Bronchial epithelial cell (primary cell): ENCODE data around the gene OR8B12. TPM values are rescaled to one million over a fixed set of nuclear protein-coding genes. Genes with fewer than 3 reads are reported as not detected.
"Not testable (repeated sequence)": the region's sequence is repeated elsewhere in the genome, so short reads cannot be mapped to it uniquely, and the experiment has no call there.

Experiments used
- DNase-seq: peaks from one replicate; pipeline ENCODE4 v3.0.0-alpha.2; 2010; ENCODE audit warnings: low read depth
- FAIRE-seq: peaks from 2 replicates; lab custom pipeline; 2011; peaks lifted over from hg19 to GRCh38; lab: Jason Lieb, UNC
- H3K27me3 ChIP-seq: 2 replicates; pipeline ENCODE4 v1.5.1; 2011; ENCODE audit warnings: low read length; ENCODE audit not compliant: control insufficient read depth, insufficient read depth
- H3K36me3 ChIP-seq: 2 replicates; pipeline ENCODE4 v1.5.1; 2011; ENCODE audit warnings: low read length; ENCODE audit not compliant: control insufficient read depth, insufficient read depth
- H3K4me3 ChIP-seq: 2 replicates; pipeline ENCODE4 v1.5.1; 2011; ENCODE audit warnings: mild to moderate bottlenecking, low read depth, low read length, control low read depth
- CTCF ChIP-seq: IDR thresholded peaks from 2 replicates; pipeline ENCODE4 v1.5.1; 2011; ENCODE audit warnings: mild to moderate bottlenecking, moderate library complexity, low read length, control low read depth, inconsistent platforms; ENCODE audit not compliant: insufficient read depth, severe bottlenecking
- total RNA-seq: library from RNA; depleted of rRNA; stranded (reverse); fragments of >200 nt; gene quantifications from 2 replicates; pipeline ENCODE4 v1.2.1, GENCODE V29; 2014

The OR8B12 gene
- total RNA-seq, 1 donor from 2014 or later = not detected

GRCh38 chr11:124519850-124520549, 23.5 kb downstream of the OR8B12 start:
- H3K4me3 ChIP-seq = no peak overlapping the region
- DNase-seq (no peak), FAIRE-seq (no peak)
- no peaks in the 10 kb centered on the region for H3K36me3 ChIP-seq
- H3K27me3 ChIP-seq = peaks cover 5% of the 10 kb centered on the region
- TF ChIP-seq CTCF = no peak

GRCh38 chr11:124518989-124519451, 24.4 kb downstream of the OR8B12 start:
- peaks cover 5% of the 10 kb centered on the region for H3K27me3 ChIP-seq
- FAIRE-seq (no peak), DNase-seq (peak; percentile 21)
- TF ChIP-seq CTCF = no peak
- no peaks in the 10 kb centered on the region for H3K36me3 ChIP-seq
- no peak overlapping the region for H3K4me3 ChIP-seq

- Histone ChIP-seq H3K4me3 (no peak overlapping the region), H3K27me3 (peaks cover 5% of the 10 kb centered on the region), H3K36me3 (no peaks in the 10 kb centered on the region)
- FAIRE-seq (no peak), DNase-seq (no peak)
- TF ChIP-seq CTCF = no peak
Measured at GRCh38 chr11:124517314-124517713, 26.1 kb downstream of the OR8B12 start.

GRCh38 chr11:124514675-124515074, 28.8 kb downstream of the OR8B12 start:
- FAIRE-seq, H3K36me3 ChIP-seq, DNase-seq, H3K4me3 ChIP-seq, H3K27me3 ChIP-seq: not testable (repeated sequence)

GRCh38 chr11:124514131-124514530, 29.3 kb downstream of the OR8B12 start:
- no peak for TF ChIP-seq CTCF
- H3K27me3 ChIP-seq = peaks cover 5% of the 10 kb centered on the region
- FAIRE-seq = no peak
- no peak for DNase-seq
- no peak overlapping the region for H3K4me3 ChIP-seq
- H3K36me3 ChIP-seq = no peaks in the 10 kb centered on the region

- H3K27me3 ChIP-seq = no peaks in the 10 kb centered on the region
- no peak for FAIRE-seq
- no peak overlapping the region for H3K4me3 ChIP-seq
- no peak for DNase-seq
- no peak for TF ChIP-seq CTCF
- no peaks in the 10 kb centered on the region for H3K36me3 ChIP-seq
Measured at GRCh38 chr11:124511745-124512144, 31.7 kb downstream of the OR8B12 start.
